GM18861 (cell line): ENCODE measurements around the gene KCNK5.

Experiments used
- ATAC-seq: cut with Tn5 transposase; IDR thresholded peaks from one replicate; pipeline ENCODE4 v1.9.1; 2021; ENCODE audit not compliant: unreplicated experiment

Gene KCNK5

GRCh38 chr6:39240155-39240757, 11.0 kb upstream of the KCNK5 start:
- no peak for ATAC-seq

- no peak for ATAC-seq
These were observed 10.4 kb upstream of the KCNK5 start for GRCh38 chr6:39239527-39240154.

GRCh38 chr6:39236742-39237141, 7.5 kb upstream of the KCNK5 start:
- no peak for ATAC-seq

GRCh38 chr6:39233333-39233732, 4.1 kb upstream of the KCNK5 start:
- ATAC-seq = no peak

- ATAC-seq = no peak
These were observed 2.4 kb upstream of the KCNK5 start for GRCh38 chr6:39231521-39232243.

- ATAC-seq = no peak
These were observed 1.4 kb upstream of the KCNK5 start for GRCh38 chr6:39230654-39231035.

GRCh38 chr6:39228111-39228971, 934 bp downstream of the KCNK5 start:
- no peak for ATAC-seq

GRCh38 chr6:39227476-39227875, 1.8 kb downstream of the KCNK5 start:
- no peak for ATAC-seq

- ATAC-seq = no peak
These were observed 2.5 kb downstream of the KCNK5 start for GRCh38 chr6:39226639-39227329.

- ATAC-seq = no peak
These were observed 3.3 kb downstream of the KCNK5 start for GRCh38 chr6:39225946-39226437.

GRCh38 chr6:39225543-39225942, 3.7 kb downstream of the KCNK5 start:
- no peak for ATAC-seq

- no peak for ATAC-seq
These were observed 4.6 kb downstream of the KCNK5 start for GRCh38 chr6:39224523-39225182.

- ATAC-seq = no peak
These were observed 5.3 kb downstream of the KCNK5 start for GRCh38 chr6:39224011-39224410.

GRCh38 chr6:39223555-39223954, 5.7 kb downstream of the KCNK5 start:
- ATAC-seq = no peak

- no peak for ATAC-seq
These were observed 6.2 kb downstream of the KCNK5 start for GRCh38 chr6:39223061-39223460.

- no peak for ATAC-seq
These were observed 7.3 kb downstream of the KCNK5 start for GRCh38 chr6:39221779-39222641.

- ATAC-seq = no peak
These were observed 8.2 kb downstream of the KCNK5 start for GRCh38 chr6:39221115-39221514.

GRCh38 chr6:39218868-39219567, 10.3 kb downstream of the KCNK5 start:
- ATAC-seq = no peak
